Psoas muscle (tissue), 8 donors: ENCODE data around the gene MACC1. TPM values are rescaled to one million over a fixed set of nuclear protein-coding genes. Genes with fewer than 3 reads are reported as not detected.

Source experiments
- ATAC-seq, 4 donors: fragments of 200-7000 bp; cut with Tn5 transposase; one replicate each; pipeline ENCODE4 v1.9.1; 2020; ENCODE audit warnings: moderate library complexity in 3 of 4, mild to moderate bottlenecking in 2 of 4
- DNase-seq, 2 donors: peaks; one replicate each; pipeline ENCODE4 v3.0.0-alpha.2; 2020
- H3K27ac ChIP-seq: fragments of 200-600 bp; one replicate; pipeline ENCODE4 v1.8.0; 2022
- H3K27me3 ChIP-seq, 3 donors: fragments of 200-600 bp in 1 of 3; one replicate each; pipeline versions ENCODE4 v1.6.1 to v1.8.0; 2013 to 2022; ENCODE audit warnings: low read length in 2 of 3, mild to moderate bottlenecking in 2 of 3, moderate library complexity in 1 of 3; ENCODE audit not compliant: insufficient read depth in 3 of 3
- H3K36me3 ChIP-seq, 2 donors: fragments of 200-600 bp in 1 of 2; one replicate each; pipeline versions ENCODE4 v1.6.1 to v1.8.0; 2013 to 2022; ENCODE audit warnings: low read depth in 1 of 2, mild to moderate bottlenecking in 1 of 2, moderate library complexity in 1 of 2; ENCODE audit not compliant: insufficient read depth in 1 of 2
- H3K4me1 ChIP-seq: fragments of 200-600 bp; one replicate; pipeline ENCODE4 v1.8.0; 2022
- H3K4me3 ChIP-seq: fragments of 200-600 bp; one replicate; pipeline ENCODE4 v1.8.0; 2022; ENCODE audit warnings: mild to moderate bottlenecking
- H3K9me3 ChIP-seq: fragments of 200-600 bp; one replicate; pipeline ENCODE4 v1.8.0; 2022
- CTCF ChIP-seq: fragments of 200-600 bp; IDR thresholded peaks from one replicate; pipeline ENCODE4 v1.8.0; 2022; ENCODE audit warnings: antibody characterized with exemption
- WGBS, 3 donors: extraction: QIAGEN DNeasy Blood & Tissue Kit; methylation state at CpG; one replicate each; pipeline versions ENCODE4 v1.1.6 to v1.1.7; 2013; 5-methylcytosine and 5-hydroxymethylcytosine counted together
- intact Hi-C, 2 donors: fragments of 100-400 bp; cut with DNase I; formaldehyde crosslinking; loops; one replicate each; pipeline versions ENCODE4 v1.11.0 to v1.14.2; 2022
- polyA plus RNA-seq, 3 donors: library from polyadenylated mRNA; stranded (reverse); fragments of 200-250 nt; gene quantifications; one replicate each; pipeline ENCODE4 v1.2.3, GENCODE V29; 2013
- total RNA-seq, 4 donors: library from RNA; stranded (reverse); fragmentation: NEBNext Ultra II Directional in 2 of 4; extraction: Animal tissue kit (Norgen Biotek cat#: 25700) in 2 of 4; gene quantifications; one replicate each; pipeline versions ENCODE4 v1.2.1 to v1.2.4, GENCODE V29; 2021 to 2023
- donor health status: healthy with polysubstance abuse.
- donor health status: DM: no; HTN: no; CAD: no; lungs with moderate emphysema.
- donor health status: Bipolar disorder and iron deficiency.
- donor health status: healthy.
- donor health status: DM: yes; HTN: yes; CAD: no.
- donor health status: DM: no; HTN: no; CAD: no.
- donor health status: DM: no; HTN: no; CAD: no.
- donor health status: DM: yes; HTN: yes; CAD: no.

Gene MACC1
- total and polyA plus RNA-seq, 7 donors: under 0.01 to 0.04 TPM; not detected in 5

- H3K4me1 ChIP-seq: no peaks in the 10 kb centered on the region
- H3K27me3 ChIP-seq: no peaks in the 10 kb centered on the region
- WGBS, 3 donors: 67 to 74% (median 68%) methylated on average over 4 of the region's 4 CpGs
Observed at GRCh38 chr7:20183086-20183485, 34.1 kb downstream of the MACC1 start.

GRCh38 chr7:20176578-20177242 is 40.5 kb downstream of the MACC1 start:
- Histone ChIP-seq H3K36me3 (no peaks in the 10 kb centered on the region), H3K27ac (no peak overlapping the region), H3K27me3 (no peaks in the 10 kb centered on the region), H3K4me3 (no peak overlapping the region), H3K4me1 (no peaks in the 10 kb centered on the region), H3K9me3 (no peaks in the 10 kb centered on the region)
- WGBS, 3 donors: 52 to 65% (median 65%) methylated on average over 6 of the region's 6 CpGs
- intact Hi-C loops: no loop called here
- no peak for ATAC-seq
- DNase-seq: no peak
- no peak for TF ChIP-seq CTCF

More at GRCh38 chr7:20183086-20183485, 34.1 kb downstream of the MACC1 start:
- intact Hi-C loops: no loop called here
- Histone ChIP-seq H3K36me3 (no peaks in the 10 kb centered on the region), H3K4me3 (no peak overlapping the region), H3K9me3 (no peaks in the 10 kb centered on the region), H3K27ac (no peak overlapping the region)
- no peak for TF ChIP-seq CTCF
- ATAC-seq: no peak
- no peak for DNase-seq

GRCh38 chr7:20173828-20174227 is 43.4 kb downstream of the MACC1 start:
- 68 to 80% (median 72%) methylated on average over 2 of the region's 2 CpGs for WGBS, 3 donors
- no peak for TF ChIP-seq CTCF
- Histone ChIP-seq H3K36me3 (no peaks in the 10 kb centered on the region), H3K4me3 (no peak overlapping the region), H3K27me3 (no peaks in the 10 kb centered on the region), H3K4me1 (no peaks in the 10 kb centered on the region), H3K27ac (no peak overlapping the region), H3K9me3 (no peaks in the 10 kb centered on the region)
- no peak for DNase-seq
- intact Hi-C loops: no loop called here
- no peak for ATAC-seq

GRCh38 chr7:20172736-20173334 is 44.3 kb downstream of the MACC1 start:
- H3K36me3 ChIP-seq: no peaks in the 10 kb centered on the region
- peak; percentile 20 for TF ChIP-seq CTCF
- H3K4me1 ChIP-seq: no peaks in the 10 kb centered on the region
- DNase-seq: peak in 1 of 2 donors; percentile 50
- no peaks in the 10 kb centered on the region for H3K27me3 ChIP-seq
- whole genome bisulfite sequencing, 3 donors: 37 to 41% (median 40%) methylated on average over 3 of the region's 3 CpGs
- no peak for ATAC-seq
- no peak overlapping the region for H3K4me3 ChIP-seq
- H3K27ac ChIP-seq: no peak overlapping the region
- intact Hi-C loops: no loop called here
- no peaks in the 10 kb centered on the region for H3K9me3 ChIP-seq
